ENCODE results near the gene IL25. TPM values are rescaled to one million over a fixed set of nuclear protein-coding genes. Genes with fewer than 3 reads are reported as not detected.
"Not testable (repeated sequence)": the region's sequence is repeated elsewhere in the genome, so short reads cannot be mapped to it uniquely, and the experiment has no call there.

IL25 gene
- total and polyA plus RNA-seq, 2 of the 13 experiments (the other 11 are each of a cell fraction or from before 2014, with no cell fraction given) = not detected

DNA sequence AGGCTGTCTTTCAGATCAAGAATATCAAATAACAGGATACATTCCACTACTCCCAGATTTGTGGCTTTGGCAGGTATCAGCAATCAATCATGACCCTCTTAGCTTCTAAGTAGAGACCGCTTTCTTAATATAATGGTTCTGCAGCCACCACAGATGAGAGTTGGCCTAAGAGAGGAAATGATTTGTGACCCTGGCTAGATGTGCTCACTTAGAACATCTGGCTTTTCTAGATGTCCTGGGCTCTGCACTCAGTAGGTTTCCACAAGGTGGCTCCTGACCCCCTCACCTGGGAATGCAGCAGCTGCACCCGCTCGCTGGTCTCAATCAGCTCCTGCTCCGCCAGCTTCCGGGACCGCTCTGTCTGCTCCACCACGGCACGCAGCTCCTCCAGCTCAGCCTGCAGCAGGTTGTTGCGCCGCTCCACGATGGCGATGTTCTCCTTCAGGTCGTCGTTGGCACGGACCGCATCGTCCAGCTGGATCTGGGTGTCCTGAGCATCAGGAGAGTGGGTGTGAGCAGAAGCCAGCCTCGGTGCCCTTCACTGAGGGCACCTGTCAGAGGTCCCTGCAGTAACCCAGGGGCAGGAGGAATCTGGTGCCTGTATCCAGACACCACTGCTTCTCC is 13.1 kb downstream of the IL25 start (continued):
- TF ChIP-seq, protein P1, sequence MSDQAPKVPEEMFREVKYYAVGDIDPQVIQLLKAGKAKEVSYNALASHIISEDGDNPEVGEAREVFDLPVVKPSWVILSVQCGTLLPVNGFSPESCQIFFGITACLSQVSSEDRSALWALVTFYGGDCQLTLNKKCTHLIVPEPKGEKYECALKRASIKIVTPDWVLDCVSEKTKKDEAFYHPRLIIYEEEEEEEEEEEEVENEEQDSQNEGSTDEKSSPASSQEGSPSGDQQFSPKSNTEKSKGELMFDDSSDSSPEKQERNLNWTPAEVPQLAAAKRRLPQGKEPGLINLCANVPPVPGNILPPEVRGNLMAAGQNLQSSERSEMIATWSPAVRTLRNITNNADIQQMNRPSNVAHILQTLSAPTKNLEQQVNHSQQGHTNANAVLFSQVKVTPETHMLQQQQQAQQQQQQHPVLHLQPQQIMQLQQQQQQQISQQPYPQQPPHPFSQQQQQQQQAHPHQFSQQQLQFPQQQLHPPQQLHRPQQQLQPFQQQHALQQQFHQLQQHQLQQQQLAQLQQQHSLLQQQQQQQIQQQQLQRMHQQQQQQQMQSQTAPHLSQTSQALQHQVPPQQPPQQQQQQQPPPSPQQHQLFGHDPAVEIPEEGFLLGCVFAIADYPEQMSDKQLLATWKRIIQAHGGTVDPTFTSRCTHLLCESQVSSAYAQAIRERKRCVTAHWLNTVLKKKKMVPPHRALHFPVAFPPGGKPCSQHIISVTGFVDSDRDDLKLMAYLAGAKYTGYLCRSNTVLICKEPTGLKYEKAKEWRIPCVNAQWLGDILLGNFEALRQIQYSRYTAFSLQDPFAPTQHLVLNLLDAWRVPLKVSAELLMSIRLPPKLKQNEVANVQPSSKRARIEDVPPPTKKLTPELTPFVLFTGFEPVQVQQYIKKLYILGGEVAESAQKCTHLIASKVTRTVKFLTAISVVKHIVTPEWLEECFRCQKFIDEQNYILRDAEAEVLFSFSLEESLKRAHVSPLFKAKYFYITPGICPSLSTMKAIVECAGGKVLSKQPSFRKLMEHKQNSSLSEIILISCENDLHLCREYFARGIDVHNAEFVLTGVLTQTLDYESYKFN (CRISPR knock-in tag; conservative IDR thresholded peaks at IDR 0.05) = no peak

DNA sequence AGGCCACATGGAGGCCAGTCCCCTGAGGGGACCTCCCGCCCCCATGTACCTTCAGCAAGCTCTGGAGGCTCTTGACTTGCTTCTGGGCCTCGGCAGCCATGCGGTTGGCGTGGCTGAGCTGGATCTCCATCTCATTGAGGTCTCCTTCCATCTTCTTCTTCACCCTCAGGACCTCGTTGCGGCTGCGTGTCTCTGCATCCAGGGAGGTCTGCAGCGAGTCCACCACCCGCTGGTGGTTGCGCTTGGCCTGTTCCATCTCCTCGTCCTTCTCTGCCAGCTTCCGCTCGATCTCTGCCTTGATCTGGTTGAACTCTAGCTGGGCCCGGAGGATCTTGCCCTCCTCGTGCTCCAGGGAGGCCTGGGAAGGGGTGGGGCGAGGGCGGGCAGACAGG is 13.7 kb downstream of the IL25 start:
- H3K4me1 ChIP-seq (ENCODE audit: insufficient read depth, low read length); H3K27ac ChIP-seq (ENCODE audit: extremely low read length, insufficient read depth, low read length); intact Hi-C loops (cut with micrococcal nuclease; ENCODE audit: unreplicated experiment); H4K20me1 ChIP-seq (ENCODE audit: insufficient read depth, low read length); ATAC-seq; H2AFZ ChIP-seq (ENCODE audit: low read length); H3K9me3 ChIP-seq (ENCODE audit: low read length); H3K36me3 ChIP-seq (replicated peaks in 1 of 2; ENCODE audit: control insufficient read depth in 1 of 2, insufficient read depth in 2 of 2, low read length in 2 of 2); in situ Hi-C loops (cut with HindIII; ENCODE audit: extremely low pct_ligation_motif_present, low pct_unique_long_range_greater_than_20kb); BruUV-seq (replicated peaks); CTCF ChIA-PET (ENCODE audit: low intra/inter-chr PET ratio, low total read pairs); H3K9ac ChIP-seq (ENCODE audit: insufficient read depth, low read depth, low read length); H3K79me2 ChIP-seq (ENCODE audit: insufficient read depth, low read length); FAIRE-seq; DNase-seq (ENCODE audit: low spot score): not testable (repeated sequence)
- Histone ChIP-seq H3K4me2 (ENCODE audit: low read depth, low read length) (peak overlapping the region; percentile 30; the same call in 1 of the 2 replicates), H3K4me3 (replicated peaks in 1 of 3; ENCODE audit: insufficient read depth in 1 of 3, low read depth in 2 of 3, low read length in 3 of 3) (peak overlapping the region in 1 of 3 experiments; percentile 35; a peak in 1 of 6 replicates), H3K27me3 (ENCODE audit: control insufficient read depth in 1 of 2, insufficient read depth in 2 of 2, low read length in 2 of 2) (peaks cover 29 to 92% of the 10 kb centered on the region in 2 experiments)
- POLR2A ChIA-PET = interaction anchor here (2.0 kb wide), 1 partner anchor 65 kb away, joined by 7 read pairs; the partner anchor contains the start of gene PABPN1
- 32% methylated on average over 17 of the region's 17 CpGs for WGBS (ENCODE audit: low lambda C conversion rate)
- TF ChIP-seq EZH2 (conservative IDR thresholded peaks at IDR 0.05; ENCODE audit: low read depth, low read length) (peak; percentile 75; the same call in 1 of the 2 replicates), NRL (CRISPR knock-in tag; IDR thresholded peaks at IDR 0.05; ENCODE audit: borderline replicate concordance) (0 out of 2 replicates have a peak, but pooled peaks have one; percentile 29)
- TF ChIP-seq, protein P2, sequence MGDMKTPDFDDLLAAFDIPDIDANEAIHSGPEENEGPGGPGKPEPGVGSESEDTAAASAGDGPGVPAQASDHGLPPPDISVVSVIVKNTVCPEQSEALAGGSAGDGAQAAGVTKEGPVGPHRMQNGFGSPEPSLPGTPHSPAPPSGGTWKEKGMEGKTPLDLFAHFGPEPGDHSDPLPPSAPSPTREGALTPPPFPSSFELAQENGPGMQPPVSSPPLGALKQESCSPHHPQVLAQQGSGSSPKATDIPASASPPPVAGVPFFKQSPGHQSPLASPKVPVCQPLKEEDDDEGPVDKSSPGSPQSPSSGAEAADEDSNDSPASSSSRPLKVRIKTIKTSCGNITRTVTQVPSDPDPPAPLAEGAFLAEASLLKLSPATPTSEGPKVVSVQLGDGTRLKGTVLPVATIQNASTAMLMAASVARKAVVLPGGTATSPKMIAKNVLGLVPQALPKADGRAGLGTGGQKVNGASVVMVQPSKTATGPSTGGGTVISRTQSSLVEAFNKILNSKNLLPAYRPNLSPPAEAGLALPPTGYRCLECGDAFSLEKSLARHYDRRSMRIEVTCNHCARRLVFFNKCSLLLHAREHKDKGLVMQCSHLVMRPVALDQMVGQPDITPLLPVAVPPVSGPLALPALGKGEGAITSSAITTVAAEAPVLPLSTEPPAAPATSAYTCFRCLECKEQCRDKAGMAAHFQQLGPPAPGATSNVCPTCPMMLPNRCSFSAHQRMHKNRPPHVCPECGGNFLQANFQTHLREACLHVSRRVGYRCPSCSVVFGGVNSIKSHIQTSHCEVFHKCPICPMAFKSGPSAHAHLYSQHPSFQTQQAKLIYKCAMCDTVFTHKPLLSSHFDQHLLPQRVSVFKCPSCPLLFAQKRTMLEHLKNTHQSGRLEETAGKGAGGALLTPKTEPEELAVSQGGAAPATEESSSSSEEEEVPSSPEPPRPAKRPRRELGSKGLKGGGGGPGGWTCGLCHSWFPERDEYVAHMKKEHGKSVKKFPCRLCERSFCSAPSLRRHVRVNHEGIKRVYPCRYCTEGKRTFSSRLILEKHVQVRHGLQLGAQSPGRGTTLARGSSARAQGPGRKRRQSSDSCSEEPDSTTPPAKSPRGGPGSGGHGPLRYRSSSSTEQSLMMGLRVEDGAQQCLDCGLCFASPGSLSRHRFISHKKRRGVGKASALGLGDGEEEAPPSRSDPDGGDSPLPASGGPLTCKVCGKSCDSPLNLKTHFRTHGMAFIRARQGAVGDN (CRISPR knock-in tag; IDR thresholded peaks at IDR 0.05) = peak; percentile 19

Measured in HepG2 (cell line).